HCT116 (cell line): ENCODE results near the gene MIF. TPM values are rescaled to one million over a fixed set of nuclear protein-coding genes. Genes with fewer than 3 reads are reported as not detected.
A peak's percentile ranks its signal among the peaks of the same experiment; 100 is the strongest.
"Not testable (repeated sequence)": the region's sequence is repeated elsewhere in the genome, so short reads cannot be mapped to it uniquely, and the experiment has no call there.

Experiments
- ATAC-seq: fragments of 200-7000 bp; cut with Tn5 transposase; 2 replicates; pipeline ENCODE4 v1.9.1; 2020; ENCODE audit warnings: mild to moderate bottlenecking, moderate library complexity
- BruUV-seq: library from RNA; stranded (reverse); fragments of 400-500 nt; replicated peaks from 2 replicates; lab custom pipeline; 2021; lab: Mats Ljungman, UMichigan
- CTCF ChIA-PET: fragments of 300-600 bp; sonication (Branson Sonifier 250); formaldehyde crosslinking; loops from one replicate; lab custom pipeline; 2021; ENCODE audit warnings: antibody characterized with exemption; lab: Charles Lee
- POLR2A ChIA-PET: fragments of 300-600, 350-600 bp; sonication (Branson Sonifier 250); formaldehyde crosslinking; loops from one replicate; lab custom pipeline; 2021; ENCODE audit warnings: antibody characterized with exemption; lab: Charles Lee
- RAD21 ChIA-PET, 2 experiments: fragments of 300-600 bp; sonication (Branson Sonifier 250); formaldehyde crosslinking; loops; one replicate each; lab custom pipeline; 2023; ENCODE audit warnings: low total read pairs in 2 of 2; ENCODE audit not compliant: uncharacterized antibody in 2 of 2, unreplicated experiment in 2 of 2, low non-redundant PET in 1 of 2; lab: Charles Lee
- DNase-seq: peaks from one replicate; pipeline ENCODE4 v3.0.0-alpha.2; 2010; ENCODE audit warnings: low read depth, low spot score
- H2AFZ ChIP-seq: fragments of 200-600 bp; shearing (Covaris generic), sonication (generic); 2 replicates; pipeline ENCODE4 v1.6.1; 2017; ENCODE audit warnings: low read depth, mixed run types, mixed read lengths, antibody characterized with exemption, low read length; ENCODE audit not compliant: poor library complexity, severe bottlenecking
- H3K27ac ChIP-seq: 2 replicates; pipeline ENCODE4 v1.5.1; 2012; ENCODE audit warnings: low read depth, low read length
- H3K27me3 ChIP-seq: fragments of 200-600 bp; sonication (generic); 2 replicates; pipeline ENCODE4 v1.6.1; 2016; ENCODE audit warnings: mixed run types, low read length, mixed read lengths; ENCODE audit not compliant: insufficient read depth
- H3K36me3 ChIP-seq, 2 experiments: fragments of 200-500 bp in 1 of 2; fragments of 200-600 bp in 1 of 2; sonication (Bioruptor generic) in 1 of 2; sonication (generic) in 1 of 2; 2 replicates each; pipeline versions ENCODE4 v1.5.1 to v1.6.1; 2014 to 2016; ENCODE audit warnings: low read length in 2 of 2, inconsistent platforms in 1 of 2, mixed read lengths in 1 of 2, mixed run types in 1 of 2; ENCODE audit not compliant: insufficient read depth in 2 of 2, control insufficient read depth in 1 of 2
- H3K4me1 ChIP-seq, 2 experiments: fragments of 200-600 bp in 1 of 2; sonication (generic) in 1 of 2; 2 replicates each; pipeline versions ENCODE4 v1.5.1 to v1.6.1; 2012 to 2017; ENCODE audit warnings: low read length in 2 of 2, inconsistent platforms in 1 of 2, mild to moderate bottlenecking in 1 of 2, mixed read lengths in 1 of 2, mixed run types in 1 of 2, moderate library complexity in 1 of 2; ENCODE audit not compliant: insufficient read depth in 2 of 2, control insufficient read depth in 1 of 2
- H3K4me2 ChIP-seq: fragments of 200-600 bp; sonication (generic); 2 replicates; pipeline ENCODE4 v1.6.1; 2017; ENCODE audit warnings: mixed run types, low read length, mixed read lengths
- H3K4me3 ChIP-seq, 2 experiments: fragments of 200-600 bp in 1 of 2; sonication (generic) in 1 of 2; replicated peaks in 1 of 2; 2 replicates each; pipeline ENCODE4 v1.5.1; 2011 to 2016; ENCODE audit warnings: low read length in 2 of 2, control low read depth in 1 of 2, low read depth in 1 of 2, mild to moderate bottlenecking in 1 of 2, mixed read lengths in 1 of 2, mixed run types in 1 of 2
- H3K79me2 ChIP-seq: fragments of 200-600 bp; sonication (generic); 2 replicates; pipeline ENCODE4 v1.6.1; 2017; ENCODE audit warnings: mild to moderate bottlenecking, mixed run types, low read length, moderate library complexity, mixed read lengths; ENCODE audit not compliant: insufficient read depth
- H3K9ac ChIP-seq: fragments of 200-600 bp; sonication (generic); 2 replicates; pipeline ENCODE4 v1.6.1; 2016; ENCODE audit warnings: low read length, mixed read lengths
- H3K9me2 ChIP-seq: fragments of 200-600 bp; sonication (generic), shearing (Covaris generic); 2 replicates; pipeline ENCODE4 v1.6.1; 2017; ENCODE audit warnings: mixed run types, mild to moderate bottlenecking, moderate library complexity; ENCODE audit not compliant: insufficient read depth
- H3K9me3 ChIP-seq, 2 experiments: fragments of 200-500 bp in 1 of 2; fragments of 200-600 bp in 1 of 2; sonication (Bioruptor generic) in 1 of 2; sonication (generic) in 1 of 2; 2 replicates each; pipeline ENCODE4 v1.6.1; 2014 to 2017; ENCODE audit warnings: low read length in 2 of 2, mixed read lengths in 2 of 2, inconsistent platforms in 1 of 2, low read depth in 1 of 2, mild to moderate bottlenecking in 1 of 2, mixed run types in 1 of 2, moderate library complexity in 1 of 2; ENCODE audit not compliant: control insufficient read depth in 1 of 2, insufficient read depth in 1 of 2
- H4K20me1 ChIP-seq: fragments of 200-600 bp; sonication (generic), shearing (Covaris generic); 2 replicates; pipeline ENCODE4 v1.6.1; 2017; ENCODE audit warnings: mixed run types, mild to moderate bottlenecking, moderate library complexity; ENCODE audit not compliant: insufficient read depth
- intact Hi-C: fragments of 100-400 bp; cut with micrococcal nuclease; formaldehyde crosslinking; loops from 2 replicates; pipeline ENCODE4 v1.10.0; 2022
- total RNA-seq: library from RNA; stranded (reverse); gene quantifications from one replicate; pipeline ENCODE4 v1.2.1, GENCODE V29; 2021; ENCODE audit not compliant: unreplicated experiment

Gene MIF
- total RNA-seq, 1 experiment from 2014 or later: 1,511 TPM

GRCh38 chr22:23940166-23940565 lies 46.0 kb downstream of the MIF start:
- H3K27me3 ChIP-seq, H3K9ac ChIP-seq, H3K9me3 ChIP-seq, RAD21 ChIA-PET, H3K79me2 ChIP-seq, H4K20me1 ChIP-seq, BruUV-seq, H3K4me1 ChIP-seq, H3K4me3 ChIP-seq, CTCF ChIA-PET, H3K9me2 ChIP-seq, H3K36me3 ChIP-seq, POLR2A ChIA-PET, H2AFZ ChIP-seq, DNase-seq, H3K4me2 ChIP-seq, H3K27ac ChIP-seq, intact Hi-C loops: not testable (repeated sequence)
- ATAC-seq: peak; percentile 88

Other genes starting within 250 kb of the MIF start
- not detected for gene RGL4, start 203.4 kb upstream of the MIF start, total RNA-seq
- gene ZNF70, start 143.3 kb upstream of the MIF start, total RNA-seq: 3.2 TPM
- gene VPREB3, start 140.0 kb upstream of the MIF start, total RNA-seq: 2.4 TPM
- not detected for gene C22orf15, start 131.4 kb upstream of the MIF start, total RNA-seq
- gene CHCHD10, start 126.4 kb upstream of the MIF start, total RNA-seq: 279 TPM
- 7.4 TPM for gene MMP11, start 121.5 kb upstream of the MIF start, total RNA-seq
- 101 TPM for gene SMARCB1, start 107.4 kb upstream of the MIF start, total RNA-seq
- not detected for gene DERL3, start 55.4 kb upstream of the MIF start, total RNA-seq
- gene SLC2A11, start 36.5 kb upstream of the MIF start, total RNA-seq: 17.2 TPM
- 14.3 TPM for gene GSTT2B, start 66.8 kb downstream of the MIF start, total RNA-seq
- gene DDTL, start 72.5 kb downstream of the MIF start, total RNA-seq: 3.4 TPM
- gene DDT, start 80.1 kb downstream of the MIF start, total RNA-seq: 217 TPM
- gene GSTT2, start 85.8 kb downstream of the MIF start, total RNA-seq: 5.1 TPM
- gene GSTT4, start 111.1 kb downstream of the MIF start, total RNA-seq: not detected
- 63.2 TPM for gene CABIN1, start 116.9 kb downstream of the MIF start, total RNA-seq